ENCODE results near the gene RHBDL2. TPM values are rescaled to one million over a fixed set of nuclear protein-coding genes. Genes with fewer than 3 reads are reported as not detected.
A peak's percentile ranks its signal among the peaks of the same experiment; 100 is the strongest.

The RHBDL2 gene
- total and polyA plus RNA-seq, 2 of the 13 experiments (the other 11 are each of a cell fraction or from before 2014, with no cell fraction given): 3.3 to 5.4 TPM

DNA sequence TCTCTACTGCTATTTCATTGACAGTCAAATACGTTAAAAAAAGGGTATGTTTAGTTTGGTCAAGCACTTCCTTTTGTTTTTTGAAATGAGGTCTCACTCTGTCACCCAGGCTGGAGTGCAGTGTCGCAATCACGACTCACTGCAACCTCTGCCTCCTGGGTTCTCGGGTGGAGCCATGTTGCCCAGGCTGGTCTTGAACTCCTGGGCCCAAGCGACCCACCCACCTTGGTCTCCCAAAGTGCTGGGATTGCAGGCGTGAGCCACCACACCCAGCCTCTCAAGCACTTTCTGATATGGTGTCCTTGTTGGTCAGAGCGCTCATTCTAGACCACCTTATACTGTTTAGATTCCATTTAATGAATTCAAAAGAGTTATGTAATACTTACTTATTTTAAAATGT lies 20.9 kb upstream of the RHBDL2 start (continued):
- no peak for TF ChIP-seq EZH2 (conservative IDR thresholded peaks at IDR 0.05; ENCODE audit: low read depth, low read length)
- TF ChIP-seq, protein P1, sequence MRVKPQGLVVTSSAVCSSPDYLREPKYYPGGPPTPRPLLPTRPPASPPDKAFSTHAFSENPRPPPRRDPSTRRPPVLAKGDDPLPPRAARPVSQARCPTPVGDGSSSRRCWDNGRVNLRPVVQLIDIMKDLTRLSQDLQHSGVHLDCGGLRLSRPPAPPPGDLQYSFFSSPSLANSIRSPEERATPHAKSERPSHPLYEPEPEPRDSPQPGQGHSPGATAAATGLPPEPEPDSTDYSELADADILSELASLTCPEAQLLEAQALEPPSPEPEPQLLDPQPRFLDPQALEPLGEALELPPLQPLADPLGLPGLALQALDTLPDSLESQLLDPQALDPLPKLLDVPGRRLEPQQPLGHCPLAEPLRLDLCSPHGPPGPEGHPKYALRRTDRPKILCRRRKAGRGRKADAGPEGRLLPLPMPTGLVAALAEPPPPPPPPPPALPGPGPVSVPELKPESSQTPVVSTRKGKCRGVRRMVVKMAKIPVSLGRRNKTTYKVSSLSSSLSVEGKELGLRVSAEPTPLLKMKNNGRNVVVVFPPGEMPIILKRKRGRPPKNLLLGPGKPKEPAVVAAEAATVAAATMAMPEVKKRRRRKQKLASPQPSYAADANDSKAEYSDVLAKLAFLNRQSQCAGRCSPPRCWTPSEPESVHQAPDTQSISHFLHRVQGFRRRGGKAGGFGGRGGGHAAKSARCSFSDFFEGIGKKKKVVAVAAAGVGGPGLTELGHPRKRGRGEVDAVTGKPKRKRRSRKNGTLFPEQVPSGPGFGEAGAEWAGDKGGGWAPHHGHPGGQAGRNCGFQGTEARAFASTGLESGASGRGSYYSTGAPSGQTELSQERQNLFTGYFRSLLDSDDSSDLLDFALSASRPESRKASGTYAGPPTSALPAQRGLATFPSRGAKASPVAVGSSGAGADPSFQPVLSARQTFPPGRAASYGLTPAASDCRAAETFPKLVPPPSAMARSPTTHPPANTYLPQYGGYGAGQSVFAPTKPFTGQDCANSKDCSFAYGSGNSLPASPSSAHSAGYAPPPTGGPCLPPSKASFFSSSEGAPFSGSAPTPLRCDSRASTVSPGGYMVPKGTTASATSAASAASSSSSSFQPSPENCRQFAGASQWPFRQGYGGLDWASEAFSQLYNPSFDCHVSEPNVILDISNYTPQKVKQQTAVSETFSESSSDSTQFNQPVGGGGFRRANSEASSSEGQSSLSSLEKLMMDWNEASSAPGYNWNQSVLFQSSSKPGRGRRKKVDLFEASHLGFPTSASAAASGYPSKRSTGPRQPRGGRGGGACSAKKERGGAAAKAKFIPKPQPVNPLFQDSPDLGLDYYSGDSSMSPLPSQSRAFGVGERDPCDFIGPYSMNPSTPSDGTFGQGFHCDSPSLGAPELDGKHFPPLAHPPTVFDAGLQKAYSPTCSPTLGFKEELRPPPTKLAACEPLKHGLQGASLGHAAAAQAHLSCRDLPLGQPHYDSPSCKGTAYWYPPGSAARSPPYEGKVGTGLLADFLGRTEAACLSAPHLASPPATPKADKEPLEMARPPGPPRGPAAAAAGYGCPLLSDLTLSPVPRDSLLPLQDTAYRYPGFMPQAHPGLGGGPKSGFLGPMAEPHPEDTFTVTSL (CRISPR knock-in tag; IDR thresholded peaks at IDR 0.05; ENCODE audit: borderline replicate concordance): 0 out of 2 replicates have a peak, but pooled peaks have one; percentile 35
- TF ChIP-seq, protein P2, sequence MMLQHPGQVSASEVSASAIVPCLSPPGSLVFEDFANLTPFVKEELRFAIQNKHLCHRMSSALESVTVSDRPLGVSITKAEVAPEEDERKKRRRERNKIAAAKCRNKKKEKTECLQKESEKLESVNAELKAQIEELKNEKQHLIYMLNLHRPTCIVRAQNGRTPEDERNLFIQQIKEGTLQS (CRISPR knock-in tag; IDR thresholded peaks at IDR 0.05): 0 out of 2 replicates have a peak, but pooled peaks have one; percentile 27
- TF ChIP-seq, protein P3, sequence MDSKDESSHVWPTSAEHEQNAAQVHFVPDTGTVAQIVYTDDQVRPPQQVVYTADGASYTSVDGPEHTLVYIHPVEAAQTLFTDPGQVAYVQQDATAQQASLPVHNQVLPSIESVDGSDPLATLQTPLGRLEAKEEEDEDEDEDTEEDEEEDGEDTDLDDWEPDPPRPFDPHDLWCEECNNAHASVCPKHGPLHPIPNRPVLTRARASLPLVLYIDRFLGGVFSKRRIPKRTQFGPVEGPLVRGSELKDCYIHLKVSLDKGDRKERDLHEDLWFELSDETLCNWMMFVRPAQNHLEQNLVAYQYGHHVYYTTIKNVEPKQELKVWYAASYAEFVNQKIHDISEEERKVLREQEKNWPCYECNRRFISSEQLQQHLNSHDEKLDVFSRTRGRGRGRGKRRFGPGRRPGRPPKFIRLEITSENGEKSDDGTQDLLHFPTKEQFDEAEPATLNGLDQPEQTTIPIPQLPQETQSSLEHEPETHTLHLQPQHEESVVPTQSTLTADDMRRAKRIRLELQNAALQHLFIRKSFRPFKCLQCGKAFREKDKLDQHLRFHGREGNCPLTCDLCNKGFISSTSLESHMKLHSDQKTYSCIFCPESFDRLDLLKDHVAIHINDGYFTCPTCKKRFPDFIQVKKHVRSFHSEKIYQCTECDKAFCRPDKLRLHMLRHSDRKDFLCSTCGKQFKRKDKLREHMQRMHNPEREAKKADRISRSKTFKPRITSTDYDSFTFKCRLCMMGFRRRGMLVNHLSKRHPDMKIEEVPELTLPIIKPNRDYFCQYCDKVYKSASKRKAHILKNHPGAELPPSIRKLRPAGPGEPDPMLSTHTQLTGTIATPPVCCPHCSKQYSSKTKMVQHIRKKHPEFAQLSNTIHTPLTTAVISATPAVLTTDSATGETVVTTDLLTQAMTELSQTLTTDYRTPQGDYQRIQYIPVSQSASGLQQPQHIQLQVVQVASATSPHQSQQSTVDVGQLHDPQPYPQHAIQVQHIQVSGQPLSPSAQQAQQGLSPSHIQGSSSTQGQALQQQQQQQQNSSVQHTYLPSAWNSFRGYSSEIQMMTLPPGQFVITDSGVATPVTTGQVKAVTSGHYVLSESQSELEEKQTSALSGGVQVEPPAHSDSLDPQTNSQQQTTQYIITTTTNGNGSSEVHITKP (CRISPR knock-in tag; IDR thresholded peaks at IDR 0.05; ENCODE audit: low read depth): no peak
- TF ChIP-seq, protein P4, sequence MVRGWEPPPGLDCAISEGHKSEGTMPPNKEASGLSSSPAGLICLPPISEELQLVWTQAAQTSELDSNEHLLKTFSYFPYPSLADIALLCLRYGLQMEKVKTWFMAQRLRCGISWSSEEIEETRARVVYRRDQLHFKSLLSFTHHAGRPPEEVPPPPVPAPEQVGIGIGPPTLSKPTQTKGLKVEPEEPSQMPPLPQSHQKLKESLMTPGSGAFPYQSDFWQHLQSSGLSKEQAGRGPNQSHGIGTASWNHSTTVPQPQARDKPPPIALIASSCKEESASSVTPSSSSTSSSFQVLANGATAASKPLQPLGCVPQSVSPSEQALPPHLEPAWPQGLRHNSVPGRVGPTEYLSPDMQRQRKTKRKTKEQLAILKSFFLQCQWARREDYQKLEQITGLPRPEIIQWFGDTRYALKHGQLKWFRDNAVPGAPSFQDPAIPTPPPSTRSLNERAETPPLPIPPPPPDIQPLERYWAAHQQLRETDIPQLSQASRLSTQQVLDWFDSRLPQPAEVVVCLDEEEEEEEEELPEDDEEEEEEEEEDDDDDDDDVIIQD (CRISPR knock-in tag; IDR thresholded peaks at IDR 0.05; ENCODE audit: low read depth): no peak
- TF ChIP-seq RCOR2 (CRISPR knock-in tag; IDR thresholded peaks at IDR 0.05): 0 out of 2 replicates have a peak, but pooled peaks have one; percentile 31
- TF ChIP-seq, protein P5, sequence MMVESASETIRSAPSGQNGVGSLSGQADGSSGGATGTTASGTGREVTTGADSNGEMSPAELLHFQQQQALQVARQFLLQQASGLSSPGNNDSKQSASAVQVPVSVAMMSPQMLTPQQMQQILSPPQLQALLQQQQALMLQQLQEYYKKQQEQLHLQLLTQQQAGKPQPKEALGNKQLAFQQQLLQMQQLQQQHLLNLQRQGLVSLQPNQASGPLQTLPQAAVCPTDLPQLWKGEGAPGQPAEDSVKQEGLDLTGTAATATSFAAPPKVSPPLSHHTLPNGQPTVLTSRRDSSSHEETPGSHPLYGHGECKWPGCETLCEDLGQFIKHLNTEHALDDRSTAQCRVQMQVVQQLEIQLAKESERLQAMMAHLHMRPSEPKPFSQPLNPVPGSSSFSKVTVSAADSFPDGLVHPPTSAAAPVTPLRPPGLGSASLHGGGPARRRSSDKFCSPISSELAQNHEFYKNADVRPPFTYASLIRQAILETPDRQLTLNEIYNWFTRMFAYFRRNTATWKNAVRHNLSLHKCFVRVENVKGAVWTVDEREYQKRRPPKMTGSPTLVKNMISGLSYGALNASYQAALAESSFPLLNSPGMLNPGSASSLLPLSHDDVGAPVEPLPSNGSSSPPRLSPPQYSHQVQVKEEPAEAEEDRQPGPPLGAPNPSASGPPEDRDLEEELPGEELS (CRISPR knock-in tag; IDR thresholded peaks at IDR 0.05): peak; percentile 27; the same call in 1 of the 2 replicates
- TF ChIP-seq HDAC2 (CRISPR knock-in tag; IDR thresholded peaks at IDR 0.05): 0 out of 2 replicates have a peak, but pooled peaks have one; percentile 23
- TF ChIP-seq WIZ (CRISPR knock-in tag; IDR thresholded peaks at IDR 0.05): no peak
- TF ChIP-seq GLI4 (CRISPR knock-in tag; IDR thresholded peaks at IDR 0.05; ENCODE audit: borderline replicate concordance): no peak
- TF ChIP-seq ZNF264 (CRISPR knock-in tag; IDR thresholded peaks at IDR 0.05): no peak
- no peak for TF ChIP-seq ZXDC (CRISPR knock-in tag; IDR thresholded peaks at IDR 0.05)
